WTC11 (cell line): ENCODE data around the gene RAPGEF5. TPM values are rescaled to one million over a fixed set of nuclear protein-coding genes. Genes with fewer than 3 reads are reported as not detected.

Experiments
- ATAC-seq: fragments of 200-7000 bp; cut with Tn5 transposase; 2 replicates; pipeline ENCODE4 v1.10.0; 2021; ENCODE audit warnings: mild to moderate bottlenecking, moderate library complexity
- CTCF ChIA-PET: fragments of 300-600 bp; sonication (Branson Sonifier 250); formaldehyde crosslinking; loops from one replicate; lab custom pipeline; 2021; ENCODE audit warnings: antibody characterized with exemption; lab: Charles Lee
- POLR2A ChIA-PET: fragments of 350-600 bp; sonication (Branson Sonifier 250); formaldehyde crosslinking; loops from one replicate; lab custom pipeline; 2021; ENCODE audit warnings: antibody characterized with exemption; lab: Charles Lee
- DNase-seq: peaks from one replicate; pipeline ENCODE4 v3.0.0; 2021; ENCODE audit warnings: low spot score
- H3K27ac Mint-ChIP-seq: 2 replicates; pipeline ENCODE4 v1.8.0; 2021; ENCODE audit warnings: mixed read lengths
- H3K27me3 Mint-ChIP-seq: 2 replicates; pipeline ENCODE4 v1.8.0; 2021; ENCODE audit warnings: low read depth, mild to moderate bottlenecking, moderate library complexity, mixed read lengths
- H3K36me3 Mint-ChIP-seq: 2 replicates; pipeline ENCODE4 v1.8.0; 2021; ENCODE audit warnings: mixed read lengths
- H3K4me1 Mint-ChIP-seq: 2 replicates; pipeline ENCODE4 v1.8.0; 2022; ENCODE audit warnings: mixed read lengths
- H3K4me3 Mint-ChIP-seq: 2 replicates; pipeline ENCODE4 v1.8.0; 2021; ENCODE audit warnings: mild to moderate bottlenecking, moderate library complexity, mixed read lengths
- H3K9me3 Mint-ChIP-seq: 2 replicates; pipeline ENCODE4 v1.8.0; 2021; ENCODE audit warnings: mixed read lengths
- CREM ChIP-seq: sonication (generic); formaldehyde crosslinking; IDR thresholded peaks from 2 replicates; pipeline ENCODE4 v1.8.1; 2022; ENCODE audit warnings: mild to moderate bottlenecking, missing genetic modification reagents, moderate library complexity
- ESRRA ChIP-seq: sonication (generic); formaldehyde crosslinking; IDR thresholded peaks from 2 replicates; pipeline ENCODE4 v1.8.1; 2022; ENCODE audit warnings: mild to moderate bottlenecking, missing genetic modification reagents, borderline replicate concordance
- JUN ChIP-seq: sonication (generic); formaldehyde crosslinking; IDR thresholded peaks from 2 replicates; pipeline ENCODE4 v1.8.0; 2023; ENCODE audit warnings: mild to moderate bottlenecking, missing genetic modification reagents
- NR3C1 ChIP-seq: sonication (generic); formaldehyde crosslinking; conservative IDR thresholded peaks from 2 replicates; pipeline ENCODE4 v1.8.1; 2023; ENCODE audit warnings: low read depth, mild to moderate bottlenecking, missing genetic modification reagents
- RELA ChIP-seq: sonication (generic); formaldehyde crosslinking; IDR thresholded peaks from 2 replicates; pipeline ENCODE4 v1.8.1; 2022; ENCODE audit warnings: missing genetic modification reagents, mild to moderate bottlenecking, borderline replicate concordance
- SP1 ChIP-seq: sonication (generic); formaldehyde crosslinking; conservative IDR thresholded peaks from 2 replicates; pipeline ENCODE4 v1.8.1; 2022; ENCODE audit warnings: missing genetic modification reagents
- TEAD4 ChIP-seq: sonication (generic); formaldehyde crosslinking; IDR thresholded peaks from 2 replicates; pipeline ENCODE4 v1.8.0; 2022; ENCODE audit warnings: mild to moderate bottlenecking, missing genetic modification reagents
- TP53 ChIP-seq: sonication (generic); formaldehyde crosslinking; IDR thresholded peaks from 2 replicates; pipeline ENCODE4 v1.8.1; 2023; ENCODE audit warnings: mild to moderate bottlenecking, missing genetic modification reagents
- USF2 ChIP-seq: sonication (generic); formaldehyde crosslinking; IDR thresholded peaks from 2 replicates; pipeline ENCODE4 v1.8.1; 2023; ENCODE audit warnings: mild to moderate bottlenecking, missing genetic modification reagents, moderate library complexity
- ZNF263 ChIP-seq: sonication (generic); formaldehyde crosslinking; IDR thresholded peaks from 2 replicates; pipeline ENCODE4 v1.8.1; 2022; ENCODE audit warnings: low read depth, mild to moderate bottlenecking, moderate library complexity, missing genetic modification reagents
- ZNF281 ChIP-seq: sonication (generic); formaldehyde crosslinking; IDR thresholded peaks from 2 replicates; pipeline ENCODE4 v1.8.0; 2023; ENCODE audit warnings: mild to moderate bottlenecking, missing genetic modification reagents
- ZNF416 ChIP-seq: fragments of 250-450 bp; sonication (Bioruptor Pico); IDR thresholded peaks from 2 replicates; pipeline ENCODE4 v1.9.0; 2021; ENCODE audit warnings: mild to moderate bottlenecking, inconsistent platforms
- ZNF671 ChIP-seq: fragments of 250-450 bp; sonication (Bioruptor Pico); IDR thresholded peaks from 2 replicates; pipeline ENCODE4 v1.8.0; 2021; ENCODE audit warnings: mild to moderate bottlenecking
- total RNA-seq: library from RNA; stranded (reverse); gene quantifications from 3 replicates; pipeline ENCODE4 v1.2.3, GENCODE V29; 2021
- TF ChIP-seq, protein P1 (sequence below): sonication (generic); formaldehyde crosslinking; IDR thresholded peaks from 2 replicates; pipeline ENCODE4 v1.8.0; 2023; ENCODE audit warnings: missing genetic modification reagents
- TF ChIP-seq, protein P2 (sequence below): sonication (generic); formaldehyde crosslinking; IDR thresholded peaks from 2 replicates; pipeline ENCODE4 v1.8.1; 2022; ENCODE audit warnings: low read depth, missing genetic modification reagents, borderline replicate concordance
- TF ChIP-seq, protein P3 (sequence below): sonication (generic); formaldehyde crosslinking; IDR thresholded peaks from 2 replicates; pipeline ENCODE4 v1.8.1; 2022; ENCODE audit warnings: missing genetic modification reagents, borderline replicate concordance
- TF ChIP-seq, protein P4 (sequence below): fragments of 250-450 bp; sonication (Bioruptor Pico); conservative IDR thresholded peaks from 2 replicates; pipeline ENCODE4 v1.9.0; 2021; ENCODE audit warnings: mild to moderate bottlenecking
- TF ChIP-seq, protein P5 (sequence below): fragments of 250-450 bp; sonication (Bioruptor Pico); IDR thresholded peaks from 2 replicates; pipeline ENCODE4 v1.9.0; 2021; ENCODE audit warnings: mild to moderate bottlenecking
- TF ChIP-seq, protein P6 (sequence below): fragments of 200-600 bp; IDR thresholded peaks from 2 replicates; pipeline ENCODE4 v1.8.0; 2022; ENCODE audit warnings: antibody characterized with exemption

Gene RAPGEF5
- total RNA-seq, 1 experiment from 2014 or later, result 12.3 TPM

DNA sequence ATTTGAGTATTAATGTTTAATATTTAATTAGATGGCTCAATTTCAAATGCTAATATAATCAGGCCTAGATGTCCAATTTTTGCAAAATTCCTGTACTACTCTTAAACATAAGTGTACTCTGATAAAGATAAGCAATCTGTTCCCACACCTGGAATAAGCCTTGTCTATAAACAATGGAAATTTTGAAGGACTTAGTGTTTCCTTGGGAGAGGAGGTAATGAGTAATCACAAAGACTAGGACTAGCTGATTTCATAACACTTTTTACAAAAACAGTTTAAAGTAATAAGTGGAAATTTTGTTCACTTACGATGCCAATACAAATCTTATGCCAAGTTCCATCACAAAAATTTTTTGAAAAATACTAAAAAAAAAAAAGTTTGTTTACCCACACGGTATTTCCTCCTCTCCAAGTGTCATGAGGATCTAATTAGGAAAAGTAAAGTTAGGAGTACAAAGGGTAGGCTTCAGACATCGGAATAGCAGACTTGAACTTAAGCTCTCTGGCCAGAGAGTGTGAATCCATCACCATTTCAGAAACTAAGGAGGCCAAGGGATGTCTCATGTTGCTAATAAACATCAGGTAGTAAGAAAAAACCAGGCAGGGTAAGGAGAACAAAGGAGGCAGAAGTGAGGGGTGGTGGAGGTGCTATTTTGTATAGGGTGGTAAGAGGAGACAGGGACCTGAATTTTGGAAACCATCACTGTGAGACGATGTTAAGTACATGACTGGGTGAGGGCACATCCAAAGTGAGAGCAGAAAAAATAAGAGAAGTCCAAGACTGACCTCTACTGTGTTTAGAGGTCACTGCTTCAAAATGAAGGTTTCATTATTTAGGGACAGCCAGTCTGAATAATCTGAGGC, 61.3 kb downstream of the RAPGEF5 start:
- CTCF ChIA-PET, result interaction anchor here (0.7 to 2.3 kb wide), 7 partner anchors 150 to 186 kb away, joined by 3 to 15 read pairs (median 3); no protein-coding TSS in a partner anchor
- H3K9me3 Mint-ChIP-seq, result no peaks in the 10 kb centered on the region
- H3K27ac Mint-ChIP-seq, result peak overlapping the region; percentile 48; the same call in 1 of the 2 replicates
- no peak overlapping the region for H3K4me3 Mint-ChIP-seq
- POLR2A ChIA-PET, result interaction anchor here (0.7 kb wide), 1 partner anchor 16 kb away, joined by 3 read pairs; no protein-coding TSS in a partner anchor
- DNase-seq (no peak), ATAC-seq (peak; percentile 47; the same call in 1 of the 2 replicates)
- peaks cover 10% of the 10 kb centered on the region; the same call in 1 of the 2 replicates for H3K36me3 Mint-ChIP-seq
- peaks cover 3% of the 10 kb centered on the region; the same call in 1 of the 2 replicates for H3K4me1 Mint-ChIP-seq
- H3K27me3 Mint-ChIP-seq, result no peaks in the 10 kb centered on the region
- TF ChIP-seq, protein P1, sequence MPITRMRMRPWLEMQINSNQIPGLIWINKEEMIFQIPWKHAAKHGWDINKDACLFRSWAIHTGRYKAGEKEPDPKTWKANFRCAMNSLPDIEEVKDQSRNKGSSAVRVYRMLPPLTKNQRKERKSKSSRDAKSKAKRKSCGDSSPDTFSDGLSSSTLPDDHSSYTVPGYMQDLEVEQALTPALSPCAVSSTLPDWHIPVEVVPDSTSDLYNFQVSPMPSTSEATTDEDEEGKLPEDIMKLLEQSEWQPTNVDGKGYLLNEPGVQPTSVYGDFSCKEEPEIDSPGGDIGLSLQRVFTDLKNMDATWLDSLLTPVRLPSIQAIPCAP (CRISPR knock-in tag), result no peak
- TF ChIP-seq SP1 (CRISPR knock-in tag) (no peak), ZNF281 (no peak), ZNF416 (CRISPR knock-in tag) (no peak), CREM (CRISPR knock-in tag) (no peak), TEAD4 (CRISPR knock-in tag) (no peak), ZNF671 (CRISPR knock-in tag) (no peak), ZNF263 (CRISPR knock-in tag) (no peak), ESRRA (CRISPR knock-in tag) (no peak), TP53 (CRISPR knock-in tag) (no peak), NR3C1 (CRISPR knock-in tag) (no peak), JUN (no peak), RELA (no peak), USF2 (CRISPR knock-in tag) (no peak)
- TF ChIP-seq, protein P2, sequence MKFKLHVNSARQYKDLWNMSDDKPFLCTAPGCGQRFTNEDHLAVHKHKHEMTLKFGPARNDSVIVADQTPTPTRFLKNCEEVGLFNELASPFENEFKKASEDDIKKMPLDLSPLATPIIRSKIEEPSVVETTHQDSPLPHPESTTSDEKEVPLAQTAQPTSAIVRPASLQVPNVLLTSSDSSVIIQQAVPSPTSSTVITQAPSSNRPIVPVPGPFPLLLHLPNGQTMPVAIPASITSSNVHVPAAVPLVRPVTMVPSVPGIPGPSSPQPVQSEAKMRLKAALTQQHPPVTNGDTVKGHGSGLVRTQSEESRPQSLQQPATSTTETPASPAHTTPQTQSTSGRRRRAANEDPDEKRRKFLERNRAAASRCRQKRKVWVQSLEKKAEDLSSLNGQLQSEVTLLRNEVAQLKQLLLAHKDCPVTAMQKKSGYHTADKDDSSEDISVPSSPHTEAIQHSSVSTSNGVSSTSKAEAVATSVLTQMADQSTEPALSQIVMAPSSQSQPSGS (CRISPR knock-in tag), result no peak
- TF ChIP-seq, protein P3, sequence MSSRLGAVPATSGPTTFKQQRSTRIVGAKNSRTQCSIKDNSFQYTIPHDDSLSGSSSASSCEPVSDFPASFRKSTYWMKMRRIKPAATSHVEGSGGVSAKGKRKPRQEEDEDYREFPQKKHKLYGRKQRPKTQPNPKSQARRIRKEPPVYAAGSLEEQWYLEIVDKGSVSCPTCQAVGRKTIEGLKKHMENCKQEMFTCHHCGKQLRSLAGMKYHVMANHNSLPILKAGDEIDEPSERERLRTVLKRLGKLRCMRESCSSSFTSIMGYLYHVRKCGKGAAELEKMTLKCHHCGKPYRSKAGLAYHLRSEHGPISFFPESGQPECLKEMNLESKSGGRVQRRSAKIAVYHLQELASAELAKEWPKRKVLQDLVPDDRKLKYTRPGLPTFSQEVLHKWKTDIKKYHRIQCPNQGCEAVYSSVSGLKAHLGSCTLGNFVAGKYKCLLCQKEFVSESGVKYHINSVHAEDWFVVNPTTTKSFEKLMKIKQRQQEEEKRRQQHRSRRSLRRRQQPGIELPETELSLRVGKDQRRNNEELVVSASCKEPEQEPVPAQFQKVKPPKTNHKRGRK, result no peak
- TF ChIP-seq, protein P4, sequence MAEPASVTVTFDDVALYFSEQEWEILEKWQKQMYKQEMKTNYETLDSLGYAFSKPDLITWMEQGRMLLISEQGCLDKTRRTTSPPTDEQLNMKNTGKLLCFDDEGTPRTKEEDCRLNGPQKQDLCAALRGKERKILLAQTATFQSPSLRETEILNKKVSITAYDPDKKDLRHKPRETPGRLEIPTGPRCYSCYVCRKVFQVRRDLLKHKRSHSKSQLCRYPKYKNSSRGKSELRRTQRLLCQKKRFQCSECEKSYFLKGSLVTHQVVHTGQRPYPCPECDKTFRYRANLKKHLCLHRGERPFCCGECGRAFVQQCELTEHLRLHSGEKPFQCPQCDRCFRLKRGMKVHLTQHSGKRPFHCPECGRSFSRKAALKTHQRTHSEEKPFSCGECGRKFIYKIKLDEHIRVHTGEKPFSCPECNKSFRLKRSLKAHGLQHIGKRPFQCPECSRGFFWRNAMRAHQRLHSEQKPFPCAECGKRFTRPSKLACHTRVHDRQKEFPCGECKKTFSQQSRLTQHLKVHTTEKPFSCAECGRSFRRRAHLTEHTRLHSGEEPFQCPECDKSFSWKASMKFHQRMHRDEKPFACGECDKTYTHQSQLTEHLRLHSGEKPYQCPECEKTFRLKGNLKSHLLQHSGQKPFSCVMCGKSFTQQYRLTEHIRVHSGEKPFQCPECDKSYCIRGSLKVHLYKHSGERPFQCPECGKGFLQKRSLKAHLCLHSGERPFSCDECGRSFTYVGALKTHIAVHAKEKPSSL (CRISPR knock-in tag), result no peak
- TF ChIP-seq, protein P5, sequence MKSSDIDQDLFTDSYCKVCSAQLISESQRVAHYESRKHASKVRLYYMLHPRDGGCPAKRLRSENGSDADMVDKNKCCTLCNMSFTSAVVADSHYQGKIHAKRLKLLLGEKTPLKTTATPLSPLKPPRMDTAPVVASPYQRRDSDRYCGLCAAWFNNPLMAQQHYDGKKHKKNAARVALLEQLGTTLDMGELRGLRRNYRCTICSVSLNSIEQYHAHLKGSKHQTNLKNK (CRISPR knock-in tag), result no peak
- TF ChIP-seq, protein P6, sequence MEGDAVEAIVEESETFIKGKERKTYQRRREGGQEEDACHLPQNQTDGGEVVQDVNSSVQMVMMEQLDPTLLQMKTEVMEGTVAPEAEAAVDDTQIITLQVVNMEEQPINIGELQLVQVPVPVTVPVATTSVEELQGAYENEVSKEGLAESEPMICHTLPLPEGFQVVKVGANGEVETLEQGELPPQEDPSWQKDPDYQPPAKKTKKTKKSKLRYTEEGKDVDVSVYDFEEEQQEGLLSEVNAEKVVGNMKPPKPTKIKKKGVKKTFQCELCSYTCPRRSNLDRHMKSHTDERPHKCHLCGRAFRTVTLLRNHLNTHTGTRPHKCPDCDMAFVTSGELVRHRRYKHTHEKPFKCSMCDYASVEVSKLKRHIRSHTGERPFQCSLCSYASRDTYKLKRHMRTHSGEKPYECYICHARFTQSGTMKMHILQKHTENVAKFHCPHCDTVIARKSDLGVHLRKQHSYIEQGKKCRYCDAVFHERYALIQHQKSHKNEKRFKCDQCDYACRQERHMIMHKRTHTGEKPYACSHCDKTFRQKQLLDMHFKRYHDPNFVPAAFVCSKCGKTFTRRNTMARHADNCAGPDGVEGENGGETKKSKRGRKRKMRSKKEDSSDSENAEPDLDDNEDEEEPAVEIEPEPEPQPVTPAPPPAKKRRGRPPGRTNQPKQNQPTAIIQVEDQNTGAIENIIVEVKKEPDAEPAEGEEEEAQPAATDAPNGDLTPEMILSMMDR, result no peak
